CD14-positive monocyte (primary cell): ENCODE results near the gene MAST4. TPM values are rescaled to one million over a fixed set of nuclear protein-coding genes. Genes with fewer than 3 reads are reported as not detected.

ENCODE experiments used
- DNase-seq, 3 donors: peaks; one replicate each; pipeline ENCODE4 v3.0.0-alpha.2; 2011 to 2022
- H2AFZ ChIP-seq: 2 replicates; pipeline ENCODE4 v1.6.0; 2012; ENCODE audit warnings: mild to moderate bottlenecking, low read depth, low read length, inconsistent platforms; ENCODE audit not compliant: insufficient read depth, poor library complexity, severe bottlenecking
- H3K27ac ChIP-seq, 2 donors: 1 replicate in 1 of 2; 2 replicates in 1 of 2; pipeline ENCODE4 v1.5.1; 2012 to 2013; ENCODE audit warnings: low read length in 2 of 2, control low read depth in 1 of 2, inconsistent platforms in 1 of 2, low read depth in 1 of 2, mild to moderate bottlenecking in 1 of 2
- H3K27me3 ChIP-seq, 2 donors: one replicate each; pipeline versions ENCODE4 v1.6.0 to v1.6.1; 2011 to 2013; ENCODE audit warnings: low read length in 2 of 2; ENCODE audit not compliant: control insufficient read depth in 2 of 2, insufficient read depth in 2 of 2
- H3K36me3 ChIP-seq, 2 donors: replicated peaks in 1 of 2; 1 replicate in 1 of 2; 2 replicates in 1 of 2; pipeline versions ENCODE4 v1.5.1 to v1.6.1; 2012 to 2013; ENCODE audit warnings: low read length in 2 of 2, control low read depth in 1 of 2, inconsistent platforms in 1 of 2, mild to moderate bottlenecking in 1 of 2; ENCODE audit not compliant: insufficient read depth in 2 of 2, control insufficient read depth in 1 of 2
- H3K4me1 ChIP-seq, 2 donors: 1 replicate in 1 of 2; 2 replicates in 1 of 2; pipeline versions ENCODE4 v1.5.1 to v1.6.1; 2012 to 2013; ENCODE audit warnings: low read length in 2 of 2, control low read depth in 1 of 2, inconsistent platforms in 1 of 2, mild to moderate bottlenecking in 1 of 2, moderate library complexity in 1 of 2; ENCODE audit not compliant: insufficient read depth in 2 of 2, control insufficient read depth in 1 of 2
- H3K4me2 ChIP-seq: replicated peaks from 2 replicates; pipeline ENCODE3; 2012; ENCODE audit warnings: low read length, moderate library complexity, mild to moderate bottlenecking; ENCODE audit not compliant: poor library complexity, severe bottlenecking; ENCODE audit errors: extremely low read depth
- H3K4me3 ChIP-seq, 3 experiments: fragments of 200-600 bp in 1 of 3; sonication (generic) in 1 of 3; replicated peaks in 1 of 3; 1 replicate in 2 of 3; 2 replicates in 1 of 3; pipeline ENCODE4 v1.5.1; 2011 to 2013; ENCODE audit warnings: low read length in 3 of 3, mild to moderate bottlenecking in 3 of 3, control low read depth in 2 of 3, low read depth in 2 of 3, inconsistent platforms in 1 of 3, moderate library complexity in 1 of 3
- H3K79me2 ChIP-seq: 2 replicates; pipeline ENCODE4 v1.6.0; 2012; ENCODE audit warnings: mild to moderate bottlenecking, control low read depth, inconsistent platforms, low read length, moderate library complexity; ENCODE audit not compliant: insufficient read depth
- H3K9ac ChIP-seq: 2 replicates; pipeline ENCODE4 v1.6.0; 2017; ENCODE audit warnings: low read length, mild to moderate bottlenecking; ENCODE audit not compliant: insufficient read depth, poor library complexity, severe bottlenecking
- H3K9me3 ChIP-seq, 2 donors: replicated peaks in 1 of 2; 1 replicate in 1 of 2; 2 replicates in 1 of 2; pipeline versions ENCODE4 v1.5.1 to v1.6.1; 2012 to 2013; ENCODE audit warnings: low read length in 2 of 2, control low read depth in 1 of 2; ENCODE audit not compliant: control insufficient read depth in 1 of 2, insufficient read depth in 1 of 2
- H4K20me1 ChIP-seq: 2 replicates; pipeline ENCODE4 v1.6.0; 2012; ENCODE audit warnings: mild to moderate bottlenecking, low read length, control low read depth, moderate library complexity; ENCODE audit not compliant: insufficient read depth
- H3K27ac Mint-ChIP-seq, 7 donors: one replicate each; pipeline ENCODE4 v1.8.0; 2020; ENCODE audit warnings: mild to moderate bottlenecking in 7 of 7, mixed read lengths in 7 of 7, moderate library complexity in 6 of 7, inconsistent platforms in 2 of 7
- H3K27me3 Mint-ChIP-seq, 3 donors: one replicate each; pipeline ENCODE4 v1.8.0; 2021 to 2022; ENCODE audit warnings: low read depth in 3 of 3, mild to moderate bottlenecking in 3 of 3, mixed read lengths in 3 of 3, moderate library complexity in 3 of 3, inconsistent platforms in 1 of 3
- H3K36me3 Mint-ChIP-seq, 2 donors: one replicate each; pipeline ENCODE4 v1.8.0; 2020; ENCODE audit warnings: mixed read lengths in 2 of 2, inconsistent platforms in 1 of 2, mild to moderate bottlenecking in 1 of 2
- H3K4me1 Mint-ChIP-seq: one replicate; pipeline ENCODE4 v1.8.0; 2020; ENCODE audit warnings: mild to moderate bottlenecking, mixed read lengths
- H3K4me3 Mint-ChIP-seq, 2 donors: one replicate each; pipeline ENCODE4 v1.8.0; 2020; ENCODE audit warnings: mild to moderate bottlenecking in 2 of 2, mixed read lengths in 2 of 2, moderate library complexity in 1 of 2
- H3K9me3 Mint-ChIP-seq, 7 donors: one replicate each; pipeline ENCODE4 v1.8.0; 2020 to 2022; ENCODE audit warnings: mixed read lengths in 7 of 7, mild to moderate bottlenecking in 6 of 7, moderate library complexity in 6 of 7, inconsistent platforms in 2 of 7
- CTCF ChIP-seq: fragments of 200-600 bp; IDR thresholded peaks from one replicate; pipeline ENCODE4 v1.8.0; 2022; ENCODE audit warnings: antibody characterized with exemption, mild to moderate bottlenecking
- WGBS: methylation state at CpG from one replicate; pipeline ENCODE4 v1.1.5; 2013; ENCODE audit warnings: missing lambda C conversion rate; ENCODE audit not compliant: insufficient coverage; 5-methylcytosine and 5-hydroxymethylcytosine counted together
- intact Hi-C, 2 donors: fragments of 100-400 bp; cut with micrococcal nuclease; formaldehyde crosslinking; loops; one replicate each; pipeline versions ENCODE4 v1.15.0 to v1.15.1; 2023
- polyA plus RNA-seq, 3 donors: library from polyadenylated mRNA; depleted of rRNA in 1 of 3; unstranded in 2 of 3; stranded (reverse) in 1 of 3; fragments of 300-500 nt in 2 of 3; fragments of >200 nt in 1 of 3; fragmentation: Illumina TruSeq in 2 of 3; gene quantifications; 1 replicate in 2 of 3; 2 replicates in 1 of 3; pipeline ENCODE4 v1.2.3, GENCODE V29; 2012 to 2021

The MAST4 gene
- polyA plus RNA-seq, 3 donors, result 0.03 to 0.24 TPM; not detected in 1

GRCh38 chr5:66659780-66660179 lies 63.6 kb downstream of the MAST4 start:
- Histone ChIP-seq H2AFZ (no peak overlapping the region), H3K79me2 (no peaks in the 10 kb centered on the region), H3K27ac (no peak overlapping the region), H4K20me1 (no peaks in the 10 kb centered on the region), H3K9me3 (no peaks in the 10 kb centered on the region), H3K4me1 (no peaks in the 10 kb centered on the region), H3K9ac (no peak overlapping the region), H3K27me3 (no peaks in the 10 kb centered on the region), H3K4me2 (no peak overlapping the region), H3K4me3 (no peak overlapping the region), H3K36me3 (no peaks in the 10 kb centered on the region)
- 93% methylated on average over 3 of the region's 3 CpGs for WGBS
- Mint-ChIP-seq H3K27me3 (peaks cover 2 to 12% (median 9%) of the 10 kb centered on the region in 3 donors), H3K27ac (no peak overlapping the region), H3K36me3 (no peaks in the 10 kb centered on the region), H3K4me1 (no peaks in the 10 kb centered on the region), H3K9me3 (peaks cover 0 to 5% (median 0%) of the 10 kb centered on the region in 7 donors), H3K4me3 (no peak overlapping the region)
- intact Hi-C loops, result no loop called here
- DNase-seq, result no peak
- no peak for TF ChIP-seq CTCF

- H3K9me3 Mint-ChIP-seq, result peaks cover 0 to 5% (median 0%) of the 10 kb centered on the region in 7 donors
These were observed 64.2 kb downstream of the MAST4 start for GRCh38 chr5:66660396-66660795.

More at GRCh38 chr5:66660396-66660795, 64.2 kb downstream of the MAST4 start:
- Histone ChIP-seq H3K4me3 (no peak overlapping the region), H3K4me1 (no peaks in the 10 kb centered on the region), H3K4me2 (no peak overlapping the region), H3K27ac (no peak overlapping the region), H4K20me1 (no peaks in the 10 kb centered on the region), H3K27me3 (no peaks in the 10 kb centered on the region), H3K9ac (no peak overlapping the region), H3K79me2 (no peaks in the 10 kb centered on the region), H3K9me3 (no peaks in the 10 kb centered on the region), H3K36me3 (no peaks in the 10 kb centered on the region), H2AFZ (no peak overlapping the region)
- WGBS, result no CpG with 5 or more reads among the region's 1 CpG
- no peak overlapping the region for H3K4me3 Mint-ChIP-seq
- intact Hi-C loops, result no loop called here
- no peaks in the 10 kb centered on the region for H3K36me3 Mint-ChIP-seq
- peaks cover 0 to 13% (median 9%) of the 10 kb centered on the region in 3 donors for H3K27me3 Mint-ChIP-seq
- H3K4me1 Mint-ChIP-seq, result no peaks in the 10 kb centered on the region
- no peak overlapping the region for H3K27ac Mint-ChIP-seq
- DNase-seq, result no peak
- no peak for TF ChIP-seq CTCF
